H1 (cell line): Measurements from ENCODE around the gene TNP2. TPM values are rescaled to one million over a fixed set of nuclear protein-coding genes. Genes with fewer than 3 reads are reported as not detected.

Experiments used
- CTCF ChIA-PET: fragments of 300-600 bp; sonication (Branson Sonifier 250); formaldehyde crosslinking; loops from one replicate; lab custom pipeline; 2021; ENCODE audit not compliant: partially characterized antibody; lab: Charles Lee
- POLR2A ChIA-PET: fragments of 300-600 bp; sonication (Branson Sonifier 250); formaldehyde crosslinking; loops from one replicate; lab custom pipeline; 2021; ENCODE audit warnings: inconsistent platforms; ENCODE audit not compliant: partially characterized antibody; lab: Charles Lee
- DNase-seq, 2 experiments: peaks; one replicate each; pipeline versions ENCODE4 v3.0.0 to v3.0.0-alpha.2; 2010 to 2022; ENCODE audit warnings: low spot score in 2 of 2, low read depth in 1 of 2, mixed read lengths in 1 of 2
- FAIRE-seq: peaks from 2 replicates; lab custom pipeline; 2011; peaks lifted over from hg19 to GRCh38; lab: Jason Lieb, UNC
- H2AFZ ChIP-seq: 2 replicates; pipeline ENCODE4 v1.8.1; 2012; ENCODE audit warnings: low read length, inconsistent platforms
- H2AK5ac ChIP-seq: 2 replicates; pipeline ENCODE4 v1.6.1; 2013; ENCODE audit warnings: low read depth, low read length
- H2BK120ac ChIP-seq: replicated peaks from 2 replicates; pipeline ENCODE3; 2013; ENCODE audit warnings: low read depth, low read length, inconsistent platforms
- H2BK12ac ChIP-seq: 2 replicates; pipeline ENCODE4 v1.6.1; 2013; ENCODE audit warnings: low read depth, low read length
- H2BK15ac ChIP-seq: 2 replicates; pipeline ENCODE4 v1.6.1; 2013; ENCODE audit warnings: low read length
- H2BK20ac ChIP-seq: 2 replicates; pipeline ENCODE4 v1.6.1; 2013; ENCODE audit warnings: low read length
- H2BK5ac ChIP-seq: 2 replicates; pipeline ENCODE4 v1.6.1; 2013; ENCODE audit warnings: low read depth, low read length
- H3K14ac ChIP-seq: 2 replicates; pipeline ENCODE4 v1.6.1; 2013; ENCODE audit warnings: inconsistent platforms; ENCODE audit not compliant: insufficient read length
- H3K18ac ChIP-seq: 2 replicates; pipeline ENCODE4 v1.6.1; 2013; ENCODE audit warnings: low read length; ENCODE audit errors: extremely low read depth
- H3K23ac ChIP-seq: 2 replicates; pipeline ENCODE4 v1.6.1; 2013; ENCODE audit warnings: inconsistent platforms; ENCODE audit not compliant: insufficient read length
- H3K23me2 ChIP-seq: 2 replicates; pipeline ENCODE4 v1.6.1; 2013; ENCODE audit warnings: low read depth, low read length
- H3K27ac ChIP-seq: 2 replicates; pipeline ENCODE4 v1.6.1; 2011; ENCODE audit warnings: low read depth, low read length, inconsistent platforms
- H3K27me3 ChIP-seq, 4 experiments: replicated peaks in 1 of 4; 1 replicate in 1 of 4; 2 replicates in 3 of 4; pipeline versions ENCODE4 v1.6.1 to v1.8.1; 2011 to 2013; ENCODE audit warnings: low read length in 3 of 4, mild to moderate bottlenecking in 3 of 4, inconsistent platforms in 2 of 4, mixed read lengths in 2 of 4, moderate library complexity in 1 of 4; ENCODE audit not compliant: control insufficient read depth in 3 of 4, insufficient read depth in 3 of 4; ENCODE audit errors: extremely low read depth in 1 of 4
- H3K36me3 ChIP-seq, 4 experiments: 2 replicates each; pipeline versions ENCODE4 v1.6.1 to v1.8.1; 2011 to 2013; ENCODE audit warnings: mild to moderate bottlenecking in 4 of 4, low read length in 3 of 4, moderate library complexity in 2 of 4, control low read depth in 1 of 4, inconsistent platforms in 1 of 4; ENCODE audit not compliant: insufficient read depth in 4 of 4, control insufficient read depth in 2 of 4
- H3K4ac ChIP-seq: replicated peaks from 2 replicates; pipeline ENCODE3; 2013; ENCODE audit warnings: low read length, low read depth, mixed read lengths, inconsistent platforms; ENCODE audit not compliant: insufficient read length
- H3K4me1 ChIP-seq, 4 experiments: replicated peaks in 1 of 4; 1 replicate in 1 of 4; 2 replicates in 3 of 4; pipeline versions ENCODE4 v1.6.1 to v1.8.1; 2011 to 2013; ENCODE audit warnings: low read length in 3 of 4, inconsistent platforms in 2 of 4, mixed read lengths in 1 of 4; ENCODE audit not compliant: insufficient read depth in 4 of 4, control insufficient read depth in 3 of 4
- H3K4me2 ChIP-seq, 2 experiments: 2 replicates each; pipeline versions ENCODE4 v1.6.1 to v1.8.1; 2011 to 2013; ENCODE audit warnings: low read depth in 2 of 2, low read length in 2 of 2, control low read depth in 1 of 2, inconsistent platforms in 1 of 2, mild to moderate bottlenecking in 1 of 2; ENCODE audit not compliant: insufficient read depth in 1 of 2
- H3K4me3 ChIP-seq, 4 experiments: fragments of 200-600, 300-600 bp in 1 of 4; sonication (generic), shearing (Covaris generic), sonication (Bioruptor Twin) in 1 of 4; 2 replicates each; pipeline versions ENCODE4 v1.5.1 to v1.8.1; 2011 to 2016; ENCODE audit warnings: low read length in 4 of 4, low read depth in 3 of 4, control low read depth in 2 of 4, inconsistent platforms in 2 of 4, mild to moderate bottlenecking in 2 of 4, mixed read lengths in 1 of 4, moderate library complexity in 1 of 4; ENCODE audit not compliant: insufficient read depth in 2 of 4; ENCODE audit errors: extremely low read depth in 1 of 4
- H3K56ac ChIP-seq: replicated peaks from 2 replicates; pipeline ENCODE3; 2013; ENCODE audit warnings: low read depth, mild to moderate bottlenecking, mixed read lengths, low read length, inconsistent platforms; ENCODE audit not compliant: insufficient read length
- H3K79me1 ChIP-seq: 2 replicates; pipeline ENCODE4 v1.6.1; 2013; ENCODE audit warnings: low read depth, low read length, control low read depth
- H3K79me2 ChIP-seq, 2 experiments: 2 replicates each; pipeline versions ENCODE4 v1.6.1 to v1.8.1; 2012 to 2013; ENCODE audit warnings: low read length in 2 of 2, mild to moderate bottlenecking in 2 of 2, inconsistent platforms in 1 of 2; ENCODE audit not compliant: insufficient read depth in 2 of 2, control insufficient read depth in 1 of 2
- H3K9ac ChIP-seq, 4 experiments: replicated peaks in 1 of 4; 1 replicate in 1 of 4; 2 replicates in 3 of 4; pipeline versions ENCODE4 v1.6.1 to v1.8.1; 2011 to 2013; ENCODE audit warnings: low read depth in 3 of 4, low read length in 3 of 4, control low read depth in 2 of 4, mild to moderate bottlenecking in 2 of 4, moderate library complexity in 2 of 4, inconsistent platforms in 1 of 4; ENCODE audit errors: extremely low read depth in 1 of 4
- H3K9me3 ChIP-seq, 2 experiments: 2 replicates each; pipeline versions ENCODE4 v1.6.1 to v1.8.1; 2012 to 2013; ENCODE audit warnings: mild to moderate bottlenecking in 2 of 2, moderate library complexity in 2 of 2, control low read depth in 1 of 2, inconsistent platforms in 1 of 2, low read depth in 1 of 2, low read length in 1 of 2, mixed read lengths in 1 of 2; ENCODE audit not compliant: insufficient read depth in 2 of 2
- H4K20me1 ChIP-seq, 2 experiments: replicated peaks in 1 of 2; 2 replicates each; pipeline versions ENCODE3 to v1.8.1; 2011 to 2013; ENCODE audit warnings: inconsistent platforms in 2 of 2, low read length in 2 of 2, mild to moderate bottlenecking in 1 of 2; ENCODE audit not compliant: insufficient read depth in 2 of 2, control insufficient read depth in 1 of 2
- H4K5ac ChIP-seq: 2 replicates; pipeline ENCODE4 v1.6.1; 2013; ENCODE audit warnings: low read length, low read depth, mixed read lengths, inconsistent platforms; ENCODE audit not compliant: insufficient read length
- H4K8ac ChIP-seq: 2 replicates; pipeline ENCODE4 v1.8.0; 2013; ENCODE audit warnings: mild to moderate bottlenecking, moderate library complexity, low read length, inconsistent platforms; ENCODE audit not compliant: insufficient read depth; ENCODE audit errors: extremely low read depth
- H4K91ac ChIP-seq: replicated peaks from 2 replicates; pipeline ENCODE3; 2013; ENCODE audit warnings: low read length, mixed read lengths, inconsistent platforms; ENCODE audit not compliant: insufficient read length
- CBX8 ChIP-seq: fragments of 300-800, 300-1000 bp; sonication (generic); IDR thresholded peaks from 2 replicates; pipeline ENCODE4 v1.7.1; 2016; ENCODE audit warnings: low read depth, low read length, borderline replicate concordance
- CEBPB ChIP-seq: IDR thresholded peaks from 2 replicates; pipeline ENCODE4 v1.6.1; 2012; ENCODE audit warnings: low read depth, low read length
- KDM1A ChIP-seq: fragments of 200-600, 300-600 bp; sonication (generic); IDR thresholded peaks from 2 replicates; pipeline ENCODE4 v1.7.1; 2016; ENCODE audit warnings: mild to moderate bottlenecking, low read length, borderline replicate concordance
- MAFK ChIP-seq: IDR thresholded peaks from 2 replicates; pipeline ENCODE4 v1.6.1; 2012; ENCODE audit warnings: low read depth, mild to moderate bottlenecking, improper control_type of control experiment, low read length
- RAD21 ChIP-seq, 2 experiments: IDR thresholded peaks in 1 of 2; conservative IDR thresholded peaks in 1 of 2; 2 replicates each; pipeline ENCODE4 v1.6.1; 2011; ENCODE audit warnings: low read depth in 2 of 2, low read length in 2 of 2, improper control_type of control experiment in 1 of 2, inconsistent platforms in 1 of 2, mild to moderate bottlenecking in 1 of 2, moderate library complexity in 1 of 2
- SAP30 ChIP-seq: fragments of 300-600 bp; sonication (generic); IDR thresholded peaks from 2 replicates; pipeline ENCODE4 v1.7.1; 2012; ENCODE audit warnings: low read length, moderate library complexity, mild to moderate bottlenecking, inconsistent platforms; ENCODE audit not compliant: insufficient read depth, insufficient replicate concordance
- SP4 ChIP-seq: IDR thresholded peaks from 2 replicates; pipeline ENCODE4 v1.6.1; 2012; ENCODE audit warnings: low read length, inconsistent platforms
- TAF1 ChIP-seq: IDR thresholded peaks from 2 replicates; pipeline ENCODE4 v1.6.1; 2011; ENCODE audit warnings: mild to moderate bottlenecking, low read depth, low read length
- TCF12 ChIP-seq: IDR thresholded peaks from 2 replicates; pipeline ENCODE4 v1.6.1; 2011; ENCODE audit warnings: low read depth, mild to moderate bottlenecking, low read length
- WGBS, 2 experiments: shearing (Covaris generic) in 1 of 2; methylation state at CpG; one replicate each; pipeline versions ENCODE4 v1.1.6 to v1.1.7; 2013 to 2015; ENCODE audit warnings: low lambda C conversion rate in 2 of 2, mixed read lengths in 2 of 2, inconsistent platforms in 1 of 2, low coverage in 1 of 2, missing lambda C conversion rate in 1 of 2; ENCODE audit not compliant: insufficient replicate concordance in 2 of 2, insufficient coverage in 1 of 2, insufficient read length in 1 of 2; ENCODE audit errors: extremely low coverage in 1 of 2, missing lambda C conversion rate in 1 of 2; 5-methylcytosine and 5-hydroxymethylcytosine counted together
- polyA plus RNA-seq, 7 experiments: library from polyadenylated mRNA; depleted of rRNA in 3 of 7; stranded (reverse) in 5 of 7; unstranded in 2 of 7; fragments of >200 nt in 5 of 7; fragments of 200-250 nt in 2 of 7; gene quantifications; 1 replicate in 5 of 7; 2 replicates in 1 of 7; 4 replicates in 1 of 7; pipeline versions ENCODE4 v1.2.1 to v1.2.3, GENCODE V29; 2011 to 2013; ENCODE audit warnings: missing spikeins in 2 of 7, mixed read lengths in 2 of 7
- total RNA-seq: library from RNA; stranded (reverse); fragmentation: NEBNext Ultra II Directional; extraction: Animal tissue kit (Norgen Biotek cat#: 25700); gene quantifications from 2 replicates; pipeline ENCODE4 v1.2.1, GENCODE V29; 2021

The TNP2 gene
- total and polyA plus RNA-seq, 2 of the 8 experiments (the other 6 are each of a cell fraction or from before 2014, with no cell fraction given) = not detected

- Histone ChIP-seq H3K4me3 (no peak overlapping the region), H3K4ac (no peak overlapping the region), H3K27ac (no peak overlapping the region), H3K23ac (no peak overlapping the region), H3K36me3 (no peaks in the 10 kb centered on the region), H3K9me3 (no peaks in the 10 kb centered on the region), H3K79me1 (no peaks in the 10 kb centered on the region), H3K4me1 (peaks cover 0 to 5% (median 2%) of the 10 kb centered on the region in 4 experiments; a peak in 2 of 7 replicates), H3K14ac (no peak overlapping the region), H2BK120ac (no peak overlapping the region), H3K79me2 (no peaks in the 10 kb centered on the region), H4K20me1 (no peaks in the 10 kb centered on the region), H3K56ac (no peak overlapping the region), H2AK5ac (peak overlapping the region; percentile 33; the same call in 1 of the 2 replicates), H3K27me3 (no peaks in the 10 kb centered on the region), H2BK12ac (no peak overlapping the region), H4K5ac (no peak overlapping the region), H4K91ac (no peak overlapping the region), H3K4me2 (no peak overlapping the region), H4K8ac (no peak overlapping the region), H2AFZ (no peak overlapping the region), H3K18ac (no peak overlapping the region), H2BK20ac (no peak overlapping the region), H2BK5ac (no peak overlapping the region), H3K23me2 (no peaks in the 10 kb centered on the region), H2BK15ac (peak overlapping the region; percentile 72; the same call in 1 of the 2 replicates), H3K9ac (no peak overlapping the region)
- ChIA-PET POLR2A (interaction anchor here (0.6 to 0.8 kb wide), 3 partner anchors 11 to 63 kb away, joined by 3 read pairs; no protein-coding TSS in a partner anchor), CTCF (interaction anchor here (0.9 to 1.9 kb wide), 4 partner anchors 9 to 76 kb away, joined by 3 to 8 read pairs (median 5); no protein-coding TSS in a partner anchor)
- TF ChIP-seq MAFK (no peak), CEBPB (no peak), TAF1 (no peak), TCF12 (no peak), SP4 (no peak), KDM1A (no peak), CBX8 (no peak), RAD21 (IDR thresholded peaks at IDR 0.05 in 1 of 2, conservative IDR thresholded peaks at IDR 0.05 in 1 of 2; ENCODE audit: low read depth in 2 of 2, low read length in 2 of 2) (no peak), SAP30 (no peak)
- FAIRE-seq (no peak), DNase-seq (no peak)
- 88% methylated on average over 11 of the region's 11 CpGs; no CpG with 5 or more reads in 1 of the 2 experiments for WGBS, 2 experiments
These were observed 7.9 kb upstream of the TNP2 start for GRCh38 chr16:11276896-11277593.
